Sigmoid colon (tissue), 3 donors: ENCODE measurements around the gene SLC51B.

Source experiments
- CTCF ChIP-seq, 4 experiments: fragments of 450-650 bp in 3 of 4; fragments of 200-600 bp in 1 of 4; IDR thresholded peaks; one replicate each; pipeline ENCODE4 v1.5.1; 2016 to 2019; ENCODE audit warnings: antibody characterized with exemption in 4 of 4, mild to moderate bottlenecking in 3 of 4, moderate library complexity in 2 of 4
- POLR2A ChIP-seq, 2 donors: fragments of 450-650 bp; IDR thresholded peaks; one replicate each; pipeline ENCODE4 v1.6.1; 2016; ENCODE audit warnings: antibody characterized with exemption in 2 of 2, mild to moderate bottlenecking in 2 of 2, moderate library complexity in 2 of 2

DNA sequence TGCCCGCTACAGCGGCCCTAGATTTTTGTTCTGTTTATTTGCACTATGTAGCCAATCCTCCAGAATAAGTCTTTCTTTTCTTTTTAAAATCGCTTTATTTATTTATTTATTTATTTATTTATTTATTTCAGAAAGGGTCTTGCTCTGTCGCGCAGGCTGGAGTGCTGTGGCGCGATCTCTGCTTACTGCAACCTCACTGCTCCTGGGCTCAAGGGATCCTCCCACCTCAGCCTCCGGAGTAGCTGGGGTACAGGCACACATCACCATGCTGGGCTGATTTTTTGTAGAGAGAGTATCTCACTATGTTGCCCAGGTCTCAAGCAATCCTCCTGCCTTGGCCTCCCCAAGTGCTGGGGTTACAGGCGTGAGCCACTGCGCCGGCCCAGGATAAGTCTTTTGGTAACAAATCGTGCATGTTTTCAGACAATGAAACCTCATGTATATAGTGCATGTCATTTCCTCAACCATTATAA is 15.4 kb upstream of the SLC51B start:
- TF ChIP-seq CTCF (IDR thresholded peaks at IDR 0.05) (no peak), POLR2A (IDR thresholded peaks at IDR 0.05) (no peak)
